Astrocyte (in vitro differentiated cells and primary cell): Measurements from ENCODE around the gene AMBP.

Source experiments
- CTCF ChIP-seq: IDR thresholded peaks from 2 replicates; pipeline ENCODE4 v1.5.1; 2011; ENCODE audit warnings: low read depth, mild to moderate bottlenecking, inconsistent platforms, low read length, moderate library complexity; ENCODE audit not compliant: insufficient read depth
- EZH2 ChIP-seq: IDR thresholded peaks from 2 replicates; pipeline ENCODE4 v1.6.1; 2012; ENCODE audit warnings: mild to moderate bottlenecking, low read length, inconsistent platforms; ENCODE audit not compliant: insufficient read depth

- TF ChIP-seq CTCF (peak; percentile 14), EZH2 (no peak)
These were observed 30.4 kb downstream of the AMBP start for GRCh38 chr9:114047717-114048116.
